HG02571 (cell line): ENCODE measurements around the gene ADSL.
"Not testable (repeated sequence)": the region's sequence is repeated elsewhere in the genome, so short reads cannot be mapped to it uniquely, and the experiment has no call there.

Source experiments
- ATAC-seq: cut with Tn5 transposase; IDR thresholded peaks from one replicate; pipeline ENCODE4 v1.9.1; 2021; ENCODE audit warnings: mild to moderate bottlenecking, moderate library complexity; ENCODE audit not compliant: unreplicated experiment

Gene ADSL

DNA sequence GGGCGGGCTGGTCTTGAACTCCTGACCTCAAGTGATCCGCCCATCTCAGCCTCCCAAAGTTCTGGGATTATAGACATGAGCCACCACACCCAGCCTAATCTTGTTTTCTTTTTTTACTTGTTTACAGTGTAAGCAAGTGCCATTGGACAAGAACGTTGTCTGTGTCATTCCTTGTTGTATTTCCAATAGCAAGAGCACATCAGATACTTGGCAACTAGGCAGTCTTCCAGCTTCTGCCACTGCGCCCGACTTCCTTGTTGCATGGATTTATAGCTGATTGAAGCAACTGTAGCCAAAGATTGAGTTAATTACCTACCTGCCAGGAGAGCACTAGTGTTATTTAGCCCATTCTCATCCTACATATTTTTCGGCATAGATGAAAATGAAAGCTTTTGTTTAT, 21.0 kb downstream of the ADSL start:
- no peak for ATAC-seq

GRCh38 chr22:40368016-40368415, 21.7 kb downstream of the ADSL start:
- ATAC-seq: no peak

DNA sequence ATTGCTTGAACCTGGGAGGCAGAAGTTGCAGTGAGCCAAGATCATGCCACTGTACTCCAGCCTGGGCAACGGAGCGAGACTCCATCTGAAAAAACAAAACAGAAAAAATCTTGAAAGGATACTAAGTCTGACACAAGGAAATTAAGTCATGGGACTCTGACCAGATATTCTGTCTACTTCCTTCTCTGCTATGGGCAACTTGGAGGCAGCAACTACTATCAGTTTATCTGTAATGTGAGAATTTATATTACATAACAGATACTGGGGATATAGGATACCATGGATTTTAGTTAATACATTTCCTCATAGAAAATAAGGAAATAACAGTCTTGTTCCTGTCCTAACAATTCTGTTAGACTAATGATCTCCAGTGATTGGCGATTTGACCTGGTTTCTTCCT, 22.5 kb downstream of the ADSL start:
- no peak for ATAC-seq

- no peak for ATAC-seq
Measured at GRCh38 chr22:40374567-40374966, 28.3 kb downstream of the ADSL start.

GRCh38 chr22:40376149-40376548, 29.8 kb downstream of the ADSL start:
- ATAC-seq: no peak

DNA sequence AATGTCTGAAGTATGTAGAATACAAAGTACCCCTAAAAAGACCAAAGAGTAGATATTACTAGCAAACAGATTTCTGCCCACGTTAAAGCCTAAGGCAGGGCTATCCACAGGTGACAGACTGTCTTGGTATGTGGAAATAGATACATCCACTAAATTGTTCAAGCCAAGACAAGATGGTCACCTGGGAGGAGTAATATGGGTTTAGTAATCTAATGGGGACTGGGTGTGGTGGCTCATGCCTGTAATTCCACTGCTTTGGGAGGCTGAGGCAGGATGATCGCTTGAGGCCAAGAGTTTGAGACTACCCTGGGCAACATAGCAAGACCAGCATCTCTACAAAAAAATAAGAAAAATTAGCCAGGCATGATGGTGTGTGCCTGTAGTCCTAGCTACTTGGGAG, 31.6 kb downstream of the ADSL start:
- ATAC-seq: no peak

DNA sequence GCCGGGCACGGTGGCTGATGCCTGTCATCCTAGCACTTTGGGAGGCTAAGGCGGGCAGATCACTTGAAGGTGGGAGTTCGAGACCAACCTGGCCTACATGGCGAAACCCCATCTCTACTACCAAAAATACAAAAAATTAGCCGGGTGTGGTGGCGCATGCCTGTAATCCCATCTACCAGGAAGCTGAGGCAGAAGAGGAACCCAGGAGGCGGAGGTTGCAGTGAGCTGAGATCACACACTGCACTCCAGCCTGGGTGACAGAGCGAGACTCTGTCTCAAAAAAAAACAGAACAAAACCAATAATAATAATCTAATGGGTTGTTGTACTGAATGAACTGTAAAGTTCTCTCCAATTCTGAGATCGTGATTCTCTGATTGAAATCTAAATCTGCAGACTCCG, 32.1 kb downstream of the ADSL start:
- ATAC-seq: not testable (repeated sequence)

DNA sequence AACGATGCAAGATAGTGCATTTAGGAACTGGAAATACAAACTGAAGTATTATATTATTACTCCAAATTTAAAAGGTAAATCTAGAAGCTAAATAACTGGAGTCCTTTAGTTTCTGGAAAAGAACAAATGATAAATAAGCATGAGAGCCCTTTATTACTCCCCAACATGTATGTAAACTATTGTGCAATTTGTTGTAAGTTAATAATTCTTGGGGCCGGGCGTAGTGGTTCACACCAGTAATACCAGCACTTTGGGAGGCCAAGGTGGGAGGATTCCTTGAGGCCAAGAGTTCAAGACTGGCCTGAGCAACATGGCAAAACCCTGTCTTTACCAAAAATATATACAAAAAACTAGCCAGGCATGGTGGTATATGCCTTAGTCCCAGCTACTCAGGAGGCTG, 35.2 kb downstream of the ADSL start:
- no peak for ATAC-seq

GRCh38 chr22:40383905-40384304, 37.6 kb downstream of the ADSL start:
- no peak for ATAC-seq

DNA sequence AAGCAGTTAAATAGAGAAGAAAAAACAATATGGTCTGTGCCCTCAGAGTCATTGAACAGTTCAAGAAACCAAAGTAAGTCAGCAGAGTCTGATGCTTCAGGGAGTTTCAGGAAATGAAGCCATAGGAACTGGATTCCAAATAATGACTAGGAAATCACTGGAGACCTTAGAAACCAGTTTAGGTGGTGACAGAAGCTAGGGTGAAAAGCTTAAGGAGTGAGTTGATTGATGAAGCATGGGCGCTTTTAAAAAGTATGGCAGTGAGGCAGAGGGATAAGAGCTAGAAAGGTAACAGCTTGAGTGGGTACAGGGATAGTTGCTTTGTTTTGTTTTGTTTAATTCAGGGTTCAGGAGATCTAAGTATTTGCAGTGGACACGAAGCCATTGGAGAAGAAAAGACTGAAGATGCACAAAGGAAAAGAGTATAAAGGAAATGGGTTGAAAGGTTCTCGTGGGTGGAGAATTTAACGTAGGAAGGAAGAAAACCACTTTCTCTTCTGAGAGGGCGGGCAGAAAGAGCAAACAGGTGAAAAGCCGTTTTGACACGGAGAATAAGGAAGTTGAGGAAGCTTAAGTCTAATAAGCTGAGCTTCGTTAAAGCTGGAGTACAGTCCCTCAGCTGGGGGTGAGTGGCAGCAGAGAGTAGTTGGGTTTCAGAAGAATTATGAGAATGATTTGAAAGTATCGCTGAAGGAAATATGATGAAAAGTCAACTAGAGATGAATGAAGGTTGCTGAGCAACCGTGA, 38.9 kb downstream of the ADSL start:
- no peak for ATAC-seq

- no peak for ATAC-seq
Measured at GRCh38 chr22:40387746-40388145, 41.4 kb downstream of the ADSL start.

- ATAC-seq: no peak
Measured at GRCh38 chr22:40388231-40388630, 41.9 kb downstream of the ADSL start.

- ATAC-seq: no peak
Measured at GRCh38 chr22:40391417-40391816, 45.1 kb downstream of the ADSL start.

GRCh38 chr22:40392618-40393017, 46.3 kb downstream of the ADSL start:
- no peak for ATAC-seq

DNA sequence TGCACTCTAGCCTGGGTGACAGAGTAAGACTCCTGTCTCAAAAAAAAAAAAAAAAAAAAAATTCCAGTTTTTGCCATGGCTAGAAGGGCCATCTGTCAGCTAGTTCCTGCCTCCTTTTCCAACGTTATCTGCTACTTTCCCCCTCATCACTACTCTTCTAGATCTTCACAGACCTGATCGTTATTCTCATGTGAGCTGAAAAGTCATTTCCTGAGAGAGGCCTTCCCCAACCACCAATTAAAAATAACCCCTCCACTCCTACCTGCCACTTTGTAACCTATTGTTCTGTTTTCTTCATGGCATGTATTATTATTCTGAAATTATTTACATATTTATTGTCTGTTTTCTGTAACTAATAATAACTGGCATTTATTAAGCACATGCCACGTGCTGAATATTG, 48.3 kb downstream of the ADSL start:
- no peak for ATAC-seq

DNA sequence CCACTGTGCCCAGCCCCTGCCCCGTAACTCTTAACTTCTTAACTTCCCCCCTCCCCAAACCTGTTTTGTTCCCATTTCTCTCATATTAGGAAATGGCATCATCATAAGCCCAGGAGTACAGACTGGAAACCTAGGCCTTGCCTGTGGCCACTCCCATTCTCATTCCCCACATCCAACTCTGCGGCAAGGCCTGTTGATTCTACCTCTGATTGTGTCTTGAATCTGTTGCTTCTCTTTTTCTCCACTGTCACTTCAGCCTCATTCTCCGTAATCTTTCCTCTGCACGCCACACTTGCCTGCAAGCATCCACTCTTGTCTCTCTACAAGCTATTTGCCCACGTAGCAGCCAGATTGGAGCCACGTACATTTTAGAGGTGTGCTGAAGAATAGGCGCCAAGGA, 49.3 kb downstream of the ADSL start:
- no peak for ATAC-seq

DNA sequence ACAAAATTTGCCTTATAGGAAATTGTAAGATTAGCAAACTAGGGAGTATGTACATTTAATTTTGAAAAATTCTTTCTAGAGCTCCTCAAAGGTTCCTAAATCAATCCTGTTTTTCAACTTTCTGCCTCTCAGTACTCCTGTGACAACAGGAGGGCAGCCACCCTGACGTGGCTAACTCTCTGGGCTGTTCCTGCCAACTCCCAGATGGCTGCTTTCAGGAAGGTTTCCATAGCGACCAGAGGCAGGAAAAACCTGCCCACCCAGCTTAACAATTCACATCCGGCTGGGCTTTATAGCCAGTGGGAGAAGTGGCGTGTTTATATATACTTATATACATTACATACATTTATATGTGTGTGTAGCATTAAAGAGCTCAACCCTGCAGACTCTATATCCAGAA, 50.6 kb downstream of the ADSL start:
- no peak for ATAC-seq

- no peak for ATAC-seq
Measured at GRCh38 chr22:40397396-40397795, 51.1 kb downstream of the ADSL start.

- ATAC-seq: no peak
Measured at GRCh38 chr22:40399621-40400020, 53.3 kb downstream of the ADSL start.

- no peak for ATAC-seq
Measured at GRCh38 chr22:40400159-40400558, 53.9 kb downstream of the ADSL start.

GRCh38 chr22:40401532-40401931, 55.2 kb downstream of the ADSL start:
- ATAC-seq: no peak

GRCh38 chr22:40401981-40402406, 55.7 kb downstream of the ADSL start:
- ATAC-seq: no peak

DNA sequence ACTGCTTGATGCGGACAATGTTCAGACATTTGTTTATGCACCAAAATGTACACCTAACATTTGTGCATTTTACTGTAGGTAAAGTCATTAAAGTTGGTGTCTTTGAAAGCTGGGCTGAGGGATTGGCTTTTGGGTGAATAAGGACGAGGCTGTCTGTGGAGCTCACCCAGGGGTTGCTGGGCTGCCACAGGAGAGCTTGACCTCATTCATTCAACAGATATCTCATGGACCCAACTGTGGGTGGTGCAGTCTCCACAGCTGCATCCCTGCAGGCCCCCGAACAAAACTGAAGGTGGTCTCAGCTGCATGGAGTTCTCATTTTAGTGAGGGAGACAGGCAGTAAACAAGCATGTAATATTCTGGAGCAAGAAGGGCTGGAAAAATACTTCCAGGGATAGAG, 56.8 kb downstream of the ADSL start:
- ATAC-seq: no peak
